Stimulated activated CD8-positive, alpha-beta memory T cell treated with anti-CD3 and anti-CD28 coated beads, Interleukin-2, amount 100 ng/mL, for 1 hour (primary cell): ENCODE measurements around the gene CNTNAP2.
"Not testable (repeated sequence)": the region's sequence is repeated elsewhere in the genome, so short reads cannot be mapped to it uniquely, and the experiment has no call there.

ENCODE experiments used
- DNase-seq, 2 donors: peaks; one replicate each; pipeline ENCODE4 v3.0.0-alpha.2; 2020; ENCODE audit warnings: low read depth in 2 of 2

The CNTNAP2 gene

DNA sequence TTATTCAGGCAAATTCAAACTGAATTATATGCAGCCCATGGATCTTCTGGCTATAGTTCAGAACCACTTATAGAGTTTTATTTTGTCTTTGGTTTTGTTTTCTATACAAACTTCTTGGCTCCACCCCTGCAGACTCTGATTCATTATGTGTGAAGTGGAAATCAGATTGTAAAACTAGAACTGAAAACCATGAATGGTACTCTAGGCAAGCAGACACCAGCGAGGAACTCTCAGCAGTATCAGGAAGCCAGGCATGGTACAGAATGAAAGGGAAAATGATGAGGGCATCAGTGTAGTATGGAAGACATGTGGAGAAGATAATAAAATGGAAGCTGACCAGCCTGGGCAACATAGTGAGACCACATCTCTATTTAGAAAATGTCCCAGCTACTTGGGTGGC, 1447.1 kb downstream of the CNTNAP2 start:
- no peak for DNase-seq

DNA sequence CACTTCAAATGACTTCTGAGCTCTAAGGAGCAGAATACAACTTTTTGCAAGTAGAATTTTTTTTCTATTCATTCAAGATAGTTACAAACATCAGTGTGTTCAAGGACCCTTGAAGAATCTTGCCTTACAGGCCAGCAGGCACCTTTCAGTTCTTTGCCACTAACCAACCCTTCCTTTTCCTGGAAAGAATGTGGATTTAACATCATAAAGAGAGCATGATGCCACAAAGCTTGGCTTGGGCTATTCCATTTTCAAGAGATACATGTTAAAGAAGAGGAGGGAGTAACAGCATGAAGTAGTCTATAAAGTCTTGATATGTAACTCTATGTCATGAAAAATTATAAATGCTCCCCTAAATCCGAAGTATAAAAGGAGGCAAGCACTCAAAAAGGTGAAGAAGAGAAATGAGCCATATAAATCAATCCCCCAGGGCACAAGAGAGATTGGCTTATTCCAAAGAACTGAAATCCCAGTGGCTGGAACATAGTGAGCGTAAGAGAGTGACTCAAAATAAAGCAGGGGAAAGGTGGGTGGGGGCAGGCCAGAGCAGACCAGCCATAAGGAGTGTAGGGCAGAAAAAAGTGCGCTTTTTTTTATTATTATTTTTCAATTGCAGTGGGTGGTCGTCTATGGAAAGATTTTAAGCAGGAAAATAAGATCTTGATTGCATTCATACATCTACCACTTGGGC, 1448.3 kb downstream of the CNTNAP2 start:
- no peak for DNase-seq

DNA sequence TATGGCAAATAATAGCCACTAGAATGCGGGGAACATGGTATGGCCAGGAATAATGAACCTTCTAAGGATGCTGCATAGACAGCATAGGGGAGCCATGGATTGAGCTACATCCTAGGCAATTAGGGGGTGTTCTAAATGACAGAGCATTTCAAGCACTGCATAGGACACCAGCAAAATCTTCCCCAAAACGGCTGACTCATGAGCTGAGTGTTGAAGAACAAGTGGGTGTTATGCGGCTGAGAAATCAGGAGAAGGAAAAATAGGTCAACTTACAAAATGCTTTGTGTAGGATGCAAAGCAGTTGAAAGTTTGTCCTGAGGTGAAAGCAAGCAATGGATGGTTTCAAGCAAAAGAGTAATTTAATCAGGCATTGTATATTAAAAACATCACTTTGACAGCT, 1450.4 kb downstream of the CNTNAP2 start:
- DNase-seq, result no peak

DNA sequence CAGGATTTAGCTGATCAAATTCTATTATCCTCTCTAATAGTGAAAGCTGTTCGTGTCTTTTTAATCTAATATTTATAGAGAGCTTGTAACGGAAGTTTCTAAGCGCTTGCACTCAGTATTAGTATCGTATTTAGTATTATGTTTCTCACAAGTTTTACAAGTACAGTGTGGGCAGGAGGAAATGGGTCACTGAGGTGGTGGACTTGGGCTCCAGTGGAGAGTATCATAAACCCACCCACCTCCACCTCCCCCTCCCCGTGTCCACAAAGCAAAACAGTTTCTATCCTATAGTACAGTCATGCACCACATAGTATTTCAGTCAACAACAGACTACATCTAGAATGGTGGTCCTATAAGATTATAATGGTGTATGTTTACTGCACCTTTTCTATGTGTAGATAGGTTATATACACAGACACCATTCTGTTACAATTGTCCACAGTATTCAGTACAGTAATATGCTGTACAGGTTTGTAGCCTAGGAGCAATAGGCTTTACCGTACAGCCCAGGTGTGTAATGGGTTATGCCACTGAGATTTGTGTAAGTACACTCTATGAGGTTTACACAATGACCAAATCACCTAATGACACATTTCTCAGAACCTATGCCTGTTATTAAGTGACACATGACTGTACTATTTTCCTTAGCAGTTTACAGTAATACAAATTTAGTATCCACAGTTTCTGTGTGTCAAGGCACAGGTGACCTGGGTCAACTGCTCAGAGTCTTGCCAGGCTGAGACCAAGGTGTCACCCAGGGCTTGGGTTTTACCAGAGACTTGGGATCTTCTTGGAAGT, 1452.7 kb downstream of the CNTNAP2 start:
- no peak for DNase-seq

DNA sequence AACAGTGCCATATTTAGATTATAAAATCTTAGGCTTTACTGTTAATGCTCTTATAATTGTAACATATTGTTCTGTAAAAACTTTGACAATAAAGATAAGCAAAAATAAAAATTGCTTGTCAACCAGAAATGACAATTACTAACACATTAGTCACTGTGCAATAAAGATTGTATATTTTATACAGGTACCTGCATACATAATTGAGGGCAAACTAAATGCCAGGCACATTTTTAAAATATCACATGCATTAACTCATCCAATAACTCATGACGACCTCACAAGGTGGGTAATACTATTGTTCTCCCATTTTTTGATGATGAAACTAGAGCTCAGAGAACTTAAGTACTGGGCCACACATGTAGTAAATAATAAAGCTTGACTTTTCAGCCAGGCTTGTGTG, 1453.8 kb downstream of the CNTNAP2 start:
- DNase-seq, result no peak

DNA sequence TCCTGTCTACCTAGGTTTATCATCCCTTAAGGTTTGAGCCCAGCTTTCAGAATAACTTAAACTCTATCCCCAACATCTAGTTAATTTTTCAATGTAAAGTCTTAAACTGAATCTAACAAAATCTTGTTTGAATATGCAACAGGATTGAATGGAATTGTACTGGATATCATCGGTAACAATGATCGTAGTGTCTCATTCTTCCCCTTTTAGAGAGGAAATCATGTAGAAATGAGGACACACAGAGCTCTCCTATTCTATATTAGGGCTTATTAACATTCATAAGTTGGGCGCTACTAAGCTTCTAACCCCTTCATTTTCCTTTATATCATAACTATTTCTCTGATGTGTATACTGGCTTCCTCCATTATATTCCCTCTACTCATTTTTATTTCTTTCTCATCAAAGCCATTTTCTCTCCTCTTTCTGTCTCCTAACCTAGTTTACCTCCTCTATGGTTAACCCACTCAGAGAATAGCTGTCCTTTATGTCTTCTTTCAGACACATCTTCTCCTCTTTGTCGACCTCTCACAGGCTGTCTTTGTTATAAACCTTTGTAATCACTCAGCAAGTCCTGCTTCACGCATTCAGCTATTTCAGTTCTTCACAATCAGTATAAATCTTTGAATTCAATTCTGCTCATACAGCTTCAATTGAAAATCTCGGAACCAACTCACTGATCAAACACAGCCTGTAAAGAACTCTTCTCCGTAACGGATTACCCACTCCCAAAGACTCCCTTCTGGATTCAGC, 1455.0 kb downstream of the CNTNAP2 start:
- DNase-seq, result no peak

DNA sequence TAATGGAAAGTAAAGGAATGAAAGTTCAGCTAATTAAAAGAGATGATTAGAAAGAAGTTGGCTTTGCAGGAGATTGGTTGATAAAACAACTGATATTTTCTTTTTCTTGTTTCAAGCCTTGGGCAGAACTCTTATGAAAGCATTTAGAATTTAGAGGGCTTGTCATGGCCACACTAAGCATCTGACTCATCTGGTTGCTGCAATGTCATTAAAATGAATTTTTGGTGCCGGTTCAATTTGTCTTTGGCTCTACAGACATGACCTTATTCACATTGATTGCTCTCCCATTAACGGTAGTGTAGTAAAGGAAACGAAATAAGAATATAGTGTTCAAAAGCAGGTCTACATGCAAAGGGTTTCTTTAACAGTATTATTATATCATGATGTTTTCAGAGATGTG, 1461.6 kb downstream of the CNTNAP2 start:
- no peak for DNase-seq

DNA sequence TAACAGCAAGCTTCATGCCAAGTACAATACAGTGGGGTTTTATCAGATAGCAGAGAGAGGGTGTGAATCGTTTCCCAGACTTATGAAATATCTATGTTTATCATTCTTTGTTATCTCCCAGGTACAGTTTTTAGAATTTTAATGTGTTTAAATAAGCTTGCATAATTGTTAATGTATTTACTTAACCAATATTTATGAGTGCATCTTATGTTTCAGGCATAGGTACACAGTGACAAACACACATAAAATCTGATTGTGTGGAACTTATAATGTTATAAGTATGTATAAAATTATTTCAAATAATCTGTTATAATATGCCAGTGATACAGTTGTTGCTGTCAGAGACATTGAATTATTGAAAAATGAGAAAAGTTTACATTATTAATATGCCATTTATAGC, 1462.5 kb downstream of the CNTNAP2 start:
- no peak for DNase-seq

DNA sequence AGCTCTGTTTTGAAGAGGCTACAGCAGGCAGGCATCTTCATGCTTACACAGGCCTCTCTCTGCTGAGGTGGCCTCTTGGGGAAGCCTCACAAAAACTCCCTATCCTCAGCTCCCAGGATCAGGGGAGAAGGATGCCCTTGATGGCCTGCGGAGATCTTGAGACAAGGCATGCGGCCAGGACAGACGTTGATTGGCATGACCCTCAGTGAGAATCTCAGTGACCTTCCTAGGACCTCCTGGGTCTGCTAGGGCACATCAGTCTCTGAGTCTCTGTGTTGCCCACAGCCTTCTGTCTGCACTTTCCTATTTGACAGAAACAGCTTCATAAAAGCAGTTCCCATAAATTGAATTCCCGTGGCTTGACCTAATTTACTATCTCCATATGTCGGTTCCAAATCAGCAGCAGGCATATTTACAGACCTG, 1468.2 kb downstream of the CNTNAP2 start:
- no peak for DNase-seq

DNA sequence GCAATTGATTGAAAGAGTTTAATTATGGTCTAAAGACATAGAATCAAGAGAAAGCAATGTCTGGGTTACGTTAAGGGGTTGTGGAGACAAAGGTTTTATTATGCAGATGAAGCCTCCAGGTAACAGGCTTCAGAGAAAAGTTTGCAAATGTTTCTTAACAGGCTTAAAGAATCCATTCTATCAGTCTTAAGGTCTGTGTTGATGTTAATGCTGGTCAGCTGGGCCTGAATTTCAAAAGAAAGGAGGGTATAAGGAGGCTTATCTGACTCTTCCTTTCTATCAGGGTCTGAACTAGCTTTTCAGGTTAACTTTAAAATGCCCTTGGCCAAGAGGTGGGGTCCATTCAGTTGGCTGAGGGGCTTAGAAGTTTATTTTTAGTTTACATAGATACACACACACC, 1469.5 kb downstream of the CNTNAP2 start:
- DNase-seq, result no peak

DNA sequence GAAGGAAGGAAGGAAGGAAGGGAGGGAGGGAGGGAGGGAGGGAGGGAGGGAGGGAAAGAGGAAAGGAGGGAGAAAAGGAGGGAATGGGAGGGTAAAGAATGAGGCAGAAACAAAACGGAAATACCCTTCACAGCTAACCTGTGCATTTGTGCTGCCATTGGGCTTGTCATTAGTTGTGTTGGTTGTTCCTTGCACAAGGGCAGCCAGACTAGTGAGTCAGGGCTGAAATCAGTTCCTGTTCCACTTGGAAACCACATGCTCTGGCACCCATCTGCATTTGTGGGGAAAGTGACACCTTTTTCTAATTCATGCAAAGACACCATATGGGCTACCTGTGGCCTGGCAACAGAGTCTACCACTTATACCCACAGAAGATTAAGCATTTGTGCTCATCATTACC, 1469.9 kb downstream of the CNTNAP2 start:
- DNase-seq, result no peak

DNA sequence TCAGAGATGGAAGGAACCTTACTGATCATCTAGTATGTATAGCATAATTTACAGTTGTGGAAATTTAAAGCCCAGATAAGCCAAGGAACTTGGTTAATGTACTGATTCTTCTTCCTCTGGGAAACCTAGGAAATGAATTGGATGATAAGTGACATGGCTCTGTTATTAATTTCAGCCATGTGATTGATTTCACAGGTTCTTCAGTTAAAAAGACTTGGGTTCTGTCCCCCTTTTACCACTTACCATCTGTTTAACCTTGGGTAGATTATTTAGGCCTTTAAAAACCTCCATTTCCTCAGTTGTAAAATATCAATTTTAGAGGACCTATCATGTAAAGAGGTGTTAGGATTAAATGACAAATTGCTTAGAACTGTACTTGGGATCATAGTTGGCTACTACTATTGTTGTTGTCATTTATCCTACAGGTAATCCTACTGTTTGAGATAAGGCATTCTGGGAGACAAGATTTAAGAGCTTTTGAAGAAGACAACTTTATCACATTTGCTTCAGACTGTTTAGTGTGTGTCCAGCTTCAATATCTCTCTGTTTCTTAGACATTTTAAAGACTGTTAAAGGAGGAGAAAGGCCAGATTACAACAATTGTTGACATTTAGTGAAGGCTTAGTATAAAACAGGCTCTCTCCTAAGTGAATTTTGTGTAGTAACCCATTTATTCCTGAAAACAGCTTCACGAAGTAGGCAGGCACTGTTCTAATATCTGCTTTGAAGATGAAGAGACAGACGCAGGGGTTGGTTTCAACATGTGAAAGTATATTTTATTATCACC, 1476.9 kb downstream of the CNTNAP2 start:
- no peak for DNase-seq

DNA sequence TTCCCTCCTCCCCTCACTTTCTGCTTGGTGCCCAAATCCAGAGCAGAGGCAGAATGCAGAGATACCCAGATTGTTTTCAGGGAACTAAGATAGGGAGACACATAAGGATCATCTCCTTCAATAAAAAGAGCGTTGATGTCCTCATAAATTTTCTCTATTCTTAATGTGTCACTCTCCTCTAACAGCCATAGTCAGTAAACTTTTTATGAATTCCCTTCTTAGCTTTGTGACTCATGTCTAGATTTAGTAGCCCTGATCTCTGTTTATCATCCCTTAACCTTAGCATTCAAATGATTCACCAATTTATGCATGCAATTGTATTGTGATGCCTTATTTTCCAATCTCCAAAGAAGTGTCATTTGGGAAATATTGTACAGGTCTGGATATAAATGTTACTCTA, 1478.4 kb downstream of the CNTNAP2 start:
- DNase-seq, result no peak

DNA sequence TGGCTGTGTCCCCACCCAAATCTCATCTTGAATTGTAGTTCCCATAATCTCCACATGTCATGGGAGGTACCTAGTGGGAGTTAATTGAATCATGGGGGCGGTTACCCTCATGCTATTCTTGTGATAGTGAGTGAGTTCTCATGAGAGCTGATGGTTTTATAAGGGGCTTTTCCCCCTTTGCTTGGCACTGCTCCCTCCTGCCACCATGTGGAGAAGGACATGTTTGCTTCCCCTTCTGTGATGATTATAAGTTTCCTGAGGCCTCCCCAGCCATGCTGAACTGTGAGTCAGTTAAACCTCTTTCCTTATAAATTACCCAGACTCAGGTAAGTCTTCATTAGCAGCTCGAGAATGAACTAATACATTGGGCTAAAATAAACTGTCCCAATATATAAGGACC, 1482.1 kb downstream of the CNTNAP2 start:
- DNase-seq, result not testable (repeated sequence)

DNA sequence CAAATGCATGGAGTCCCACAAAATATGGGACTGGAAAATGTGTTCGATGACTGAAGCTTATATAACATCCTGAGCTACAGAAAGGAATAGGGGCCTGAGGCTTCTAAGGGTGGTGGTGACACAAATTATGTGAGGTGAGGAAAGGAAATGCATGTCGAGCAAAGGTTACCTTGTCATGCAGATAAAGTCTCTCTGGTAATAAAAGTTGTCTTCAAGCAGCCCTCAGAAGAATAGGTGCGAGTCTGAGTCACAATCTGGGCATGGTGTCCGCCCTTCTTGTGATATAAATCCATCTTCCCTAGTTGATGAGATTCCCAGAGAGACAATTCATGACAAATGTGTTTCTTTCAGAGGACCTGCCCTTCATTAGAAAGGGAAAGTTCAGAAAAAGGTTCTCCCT, 1488.7 kb downstream of the CNTNAP2 start:
- DNase-seq, result no peak

DNA sequence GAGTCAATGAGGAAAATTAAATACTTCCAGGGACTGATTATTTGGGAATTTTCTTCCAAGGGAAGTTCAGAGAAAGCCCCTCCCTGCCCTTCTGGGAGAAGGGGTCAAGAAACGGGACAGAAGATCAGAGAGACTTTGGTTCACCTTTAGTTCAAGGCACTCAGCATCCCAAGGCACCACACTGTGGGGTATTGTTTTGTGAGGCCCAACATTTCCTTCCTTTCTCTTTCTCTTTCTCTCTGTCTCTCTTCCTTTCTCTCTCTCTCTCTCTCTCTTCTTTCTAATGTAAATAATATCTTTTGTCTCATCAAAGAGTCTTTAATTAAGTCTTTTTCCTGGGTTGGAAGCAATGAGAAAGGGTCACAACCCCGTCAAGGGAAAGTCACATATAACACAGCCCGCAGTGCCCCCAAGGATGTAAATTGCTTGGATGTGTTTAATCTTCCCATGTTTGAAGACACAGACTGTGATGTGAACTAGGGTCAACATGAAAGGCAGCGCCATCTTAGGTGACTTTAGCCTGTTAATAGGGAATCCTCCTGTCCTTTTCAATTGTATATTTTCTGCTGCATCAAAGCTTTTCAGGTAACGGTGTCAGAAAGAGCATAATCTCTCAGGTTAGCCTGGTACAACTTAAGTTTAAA, 1490.7 kb downstream of the CNTNAP2 start:
- no peak for DNase-seq

DNA sequence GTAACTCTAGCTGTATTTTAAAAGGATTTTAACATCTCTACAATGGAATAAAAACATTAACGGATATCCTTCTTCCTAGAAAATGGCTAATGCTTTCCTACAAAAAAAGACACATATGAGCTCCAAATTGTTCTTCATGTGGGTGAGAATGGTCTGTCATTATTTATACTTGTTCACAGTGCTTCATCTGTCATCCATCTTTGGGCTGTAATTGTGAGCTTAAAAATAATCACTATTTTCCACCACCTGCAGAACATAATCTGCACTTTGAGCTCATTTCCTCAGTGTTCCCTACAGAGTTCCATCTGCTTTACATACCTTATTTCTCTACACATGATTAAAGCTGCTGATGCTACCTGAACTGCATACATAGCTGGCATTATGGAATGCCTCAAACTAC, 1494.8 kb downstream of the CNTNAP2 start:
- DNase-seq, result no peak

DNA sequence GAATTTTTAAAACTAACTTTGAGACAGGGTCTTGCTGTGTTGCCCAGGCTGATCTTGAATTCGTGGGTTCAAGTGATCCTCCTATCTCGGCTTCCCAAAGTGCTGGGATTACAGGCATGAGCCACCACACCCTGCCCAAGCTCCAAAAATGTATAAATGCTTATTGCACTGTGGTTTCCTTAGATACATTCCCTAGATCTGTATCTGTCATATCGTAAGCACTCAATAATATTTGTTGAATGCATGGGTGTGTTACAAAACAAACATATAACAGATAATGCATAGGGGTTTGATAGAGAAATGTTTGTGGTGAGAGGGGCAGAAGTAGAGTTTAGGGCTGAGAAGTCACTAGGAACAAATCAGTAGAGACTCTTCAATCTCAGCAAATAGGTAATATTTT, 1518.7 kb downstream of the CNTNAP2 start:
- DNase-seq, result no peak

DNA sequence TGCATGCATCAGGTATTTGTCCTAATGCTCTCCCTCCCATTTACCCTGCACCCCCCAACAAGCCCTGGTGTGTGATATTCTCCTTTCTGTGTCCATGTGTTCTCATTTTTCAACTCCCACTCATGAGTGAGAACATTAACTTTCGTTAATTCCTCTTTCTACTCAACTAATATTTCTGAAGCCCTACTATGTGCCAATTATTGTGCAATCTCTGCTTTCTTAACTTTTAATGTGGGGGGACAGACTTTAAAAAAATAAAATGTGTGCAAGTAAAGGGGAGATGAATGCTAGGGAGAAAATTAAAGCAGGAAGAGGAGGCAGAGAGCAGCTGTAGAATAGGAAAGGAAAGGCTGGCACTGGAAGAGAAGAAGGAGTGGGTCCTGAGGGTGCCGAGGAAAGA, 1520.0 kb downstream of the CNTNAP2 start:
- no peak for DNase-seq

DNA sequence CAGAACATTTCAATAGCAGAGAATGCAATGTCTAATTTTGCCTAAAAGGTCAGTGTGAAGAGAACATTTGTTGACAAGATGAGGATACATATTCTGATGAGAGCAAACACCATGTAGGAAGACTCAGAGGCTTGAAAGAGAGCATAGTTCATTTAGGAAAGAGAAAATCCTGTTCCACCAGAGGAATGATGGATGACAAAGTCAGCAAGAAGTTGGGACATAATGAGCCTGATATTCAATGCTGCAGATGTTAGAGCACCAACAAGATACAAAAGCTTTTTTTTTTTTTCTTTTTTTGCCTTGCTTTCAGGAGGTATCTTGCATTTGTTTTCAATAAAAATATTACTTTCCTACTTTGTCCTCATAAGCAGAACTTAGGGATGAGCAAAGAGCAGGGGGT, 1522.0 kb downstream of the CNTNAP2 start:
- no peak for DNase-seq

DNA sequence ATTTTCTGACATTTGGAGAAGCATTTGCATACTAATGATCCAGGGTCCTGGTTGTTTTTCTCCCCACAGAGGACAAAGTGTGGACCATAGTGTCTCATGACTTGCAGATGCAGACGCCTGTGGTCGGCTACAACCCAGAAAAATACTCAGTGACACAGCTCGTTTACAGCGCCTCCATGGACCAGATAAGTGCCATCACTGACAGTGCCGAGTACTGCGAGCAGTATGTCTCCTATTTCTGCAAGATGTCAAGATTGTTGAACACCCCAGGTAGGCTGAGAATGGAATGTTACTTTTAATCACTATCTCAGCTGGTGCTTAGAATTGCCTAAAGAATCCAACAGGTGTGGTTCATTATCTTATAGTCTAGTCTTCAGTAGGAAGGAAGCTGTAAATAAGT, 1522.4 kb downstream of the CNTNAP2 start:
- no peak for DNase-seq
